GM19193 (cell line): ENCODE results near the gene CAMK1D.

ENCODE experiments used
- POLR2A ChIP-seq: IDR thresholded peaks from 4 replicates; pipeline ENCODE4 v1.6.1; 2011; ENCODE audit not compliant: insufficient read depth, insufficient read length; ENCODE audit errors: extremely low read depth

CAMK1D gene

DNA sequence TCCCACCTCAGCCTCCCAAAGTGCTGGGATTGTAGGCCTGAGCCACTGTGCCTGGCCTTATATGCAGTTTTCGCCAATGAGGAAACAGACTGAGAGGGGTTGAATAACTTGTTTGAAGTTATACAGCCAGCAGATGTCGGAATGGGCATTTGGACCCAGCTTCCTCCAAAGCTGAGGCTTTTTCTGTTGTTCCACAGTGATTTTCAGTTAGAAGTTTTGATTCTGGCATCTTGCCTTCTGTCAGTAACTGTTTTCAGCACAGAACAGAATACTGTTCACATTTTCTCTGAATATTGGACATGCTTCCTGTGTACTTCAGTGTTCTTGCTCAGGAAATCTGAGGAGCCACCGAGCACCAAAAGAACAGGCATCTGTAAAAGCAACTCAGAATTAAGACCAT lies 287.2 kb downstream of the CAMK1D start:
- TF ChIP-seq POLR2A: no peak

DNA sequence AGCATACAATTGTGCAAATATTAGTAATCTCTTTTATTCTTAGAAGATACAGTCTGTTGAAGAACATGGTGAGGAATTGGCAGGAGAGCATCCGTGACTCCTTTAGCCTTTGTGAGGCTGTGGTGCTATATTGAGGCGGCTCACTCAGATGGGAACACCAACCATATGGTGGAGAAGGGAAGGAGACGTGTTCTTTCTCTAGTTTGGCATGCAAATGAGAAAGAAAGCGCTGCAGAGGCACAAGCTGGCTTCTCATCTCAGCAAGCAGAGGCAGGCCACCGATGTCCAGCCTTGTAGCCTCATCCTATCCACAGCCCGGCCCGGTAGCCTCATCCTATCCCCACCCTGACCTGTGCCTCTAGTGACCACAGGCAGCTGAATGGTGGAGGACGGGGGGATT lies 288.3 kb downstream of the CAMK1D start:
- TF ChIP-seq POLR2A: no peak

DNA sequence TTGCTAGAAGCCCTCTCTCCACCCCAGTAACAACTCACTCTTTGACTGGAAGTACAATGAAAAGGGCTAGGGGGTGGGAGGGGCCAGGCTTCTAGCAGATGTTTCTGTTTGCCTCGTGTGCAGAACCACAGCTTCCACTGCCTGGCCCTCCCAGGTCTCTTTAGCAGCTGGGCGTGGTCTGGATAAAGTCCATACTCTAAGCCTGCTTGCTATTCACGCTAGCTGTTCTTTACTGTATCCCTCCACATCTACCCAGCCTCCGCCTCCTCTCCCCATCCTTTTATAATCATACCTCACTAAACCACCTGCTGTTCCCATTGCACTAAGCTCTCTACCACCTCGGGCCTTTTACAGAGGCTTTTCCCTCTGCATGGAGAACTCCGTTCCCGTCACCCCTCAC lies 288.8 kb downstream of the CAMK1D start:
- TF ChIP-seq POLR2A: no peak

DNA sequence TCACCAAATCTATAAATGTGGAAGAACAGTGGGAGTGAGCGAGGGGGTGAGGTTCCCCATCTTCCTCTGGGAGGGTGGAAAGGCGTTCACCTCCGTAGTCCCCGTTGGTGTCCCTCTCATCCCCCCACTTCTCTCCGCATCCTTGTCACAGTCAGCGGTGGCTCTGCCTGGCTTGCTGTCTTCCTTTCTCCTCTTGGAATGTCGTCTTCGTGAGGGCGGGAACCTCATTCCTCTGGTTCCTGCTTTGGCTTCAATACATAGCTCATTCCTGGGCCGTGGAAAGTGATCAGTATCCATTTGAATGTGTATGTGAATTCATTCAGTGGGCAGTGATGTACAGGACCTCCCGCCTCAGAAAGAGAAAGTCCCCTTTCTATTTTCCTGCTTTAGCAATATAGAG lies 289.4 kb downstream of the CAMK1D start:
- no peak for TF ChIP-seq POLR2A

DNA sequence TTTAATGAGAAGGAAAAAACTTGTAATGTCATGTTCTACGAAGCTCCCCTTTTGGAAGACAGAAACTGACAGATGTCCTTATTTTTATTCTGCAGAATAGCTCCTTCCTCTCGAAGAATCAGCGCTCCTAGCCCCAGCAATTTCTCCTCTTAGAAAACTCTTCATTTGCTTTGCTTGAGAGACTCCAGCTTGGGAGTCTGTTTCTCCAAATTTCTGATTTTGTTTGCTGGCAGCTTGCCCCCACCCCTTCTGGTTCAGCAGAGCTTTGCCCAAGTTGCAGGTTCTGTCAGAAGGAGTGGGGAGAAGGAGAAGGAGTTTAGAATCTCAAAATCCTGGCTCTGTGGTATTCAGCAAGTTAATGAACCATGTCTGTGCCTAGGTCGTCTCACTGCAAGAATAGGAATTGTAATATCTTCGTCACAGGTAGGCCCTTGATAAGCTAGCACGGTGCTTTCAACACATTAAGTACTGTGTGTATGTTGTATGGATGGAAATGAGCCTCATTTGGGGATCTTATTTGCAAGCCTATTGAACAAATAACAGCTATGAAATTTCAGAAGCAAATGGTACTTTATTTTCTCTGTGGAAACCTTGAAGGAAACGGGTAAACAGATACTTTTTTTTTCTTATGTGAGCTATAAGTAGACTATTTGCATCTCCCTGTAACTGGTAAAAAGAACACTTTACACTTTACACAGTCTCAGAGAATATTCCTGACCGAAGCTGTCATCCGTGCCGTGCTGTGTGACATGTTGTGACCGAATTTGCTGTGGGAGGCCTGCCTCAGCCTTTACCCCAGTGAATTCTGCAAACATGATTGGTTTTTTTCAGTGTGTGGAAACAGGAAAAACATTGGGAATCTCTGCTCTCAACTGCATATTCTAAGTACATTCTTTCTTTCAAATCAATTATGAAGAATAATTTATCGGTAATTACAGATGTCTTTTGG lies 290.9 kb downstream of the CAMK1D start:
- no peak for TF ChIP-seq POLR2A

DNA sequence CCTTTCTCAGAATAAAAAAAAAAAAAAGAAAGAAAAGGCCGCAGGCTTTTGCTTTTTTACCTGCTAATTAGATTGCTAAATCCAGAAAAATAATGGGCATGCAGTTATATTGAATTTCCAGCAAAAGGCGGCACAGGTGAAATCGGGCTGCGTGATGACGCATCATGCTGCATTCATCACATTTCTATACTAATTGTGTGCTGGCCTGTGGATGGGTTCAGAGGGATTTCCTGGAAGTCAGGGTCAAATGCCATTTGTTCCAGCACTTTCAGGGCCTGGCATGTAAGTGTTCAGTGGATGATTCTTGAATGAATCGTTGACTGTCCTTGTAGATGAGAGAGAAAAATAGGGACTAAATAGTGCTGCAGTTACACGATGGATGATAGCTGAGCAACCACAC lies 292.7 kb downstream of the CAMK1D start:
- no peak for TF ChIP-seq POLR2A

DNA sequence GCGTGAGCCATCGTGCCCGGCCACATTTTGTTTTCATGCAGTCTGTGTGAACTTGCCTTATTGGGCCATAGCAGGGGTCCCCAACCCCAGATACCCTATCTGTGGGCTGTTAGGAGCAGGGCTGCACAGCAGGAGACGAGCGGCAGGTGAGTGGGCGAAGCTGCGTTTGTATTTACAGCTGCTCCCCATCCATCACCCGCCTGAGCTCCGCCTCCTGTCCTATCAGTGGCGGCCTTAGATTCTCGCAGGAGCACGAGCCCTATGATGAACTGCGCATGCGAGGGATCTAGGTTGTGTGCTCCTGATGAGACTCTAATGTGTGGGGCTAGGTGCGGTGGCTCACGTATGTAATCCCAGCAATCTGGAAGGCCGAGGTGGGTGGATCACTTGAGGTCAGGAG lies 293.9 kb downstream of the CAMK1D start:
- TF ChIP-seq POLR2A: no peak

DNA sequence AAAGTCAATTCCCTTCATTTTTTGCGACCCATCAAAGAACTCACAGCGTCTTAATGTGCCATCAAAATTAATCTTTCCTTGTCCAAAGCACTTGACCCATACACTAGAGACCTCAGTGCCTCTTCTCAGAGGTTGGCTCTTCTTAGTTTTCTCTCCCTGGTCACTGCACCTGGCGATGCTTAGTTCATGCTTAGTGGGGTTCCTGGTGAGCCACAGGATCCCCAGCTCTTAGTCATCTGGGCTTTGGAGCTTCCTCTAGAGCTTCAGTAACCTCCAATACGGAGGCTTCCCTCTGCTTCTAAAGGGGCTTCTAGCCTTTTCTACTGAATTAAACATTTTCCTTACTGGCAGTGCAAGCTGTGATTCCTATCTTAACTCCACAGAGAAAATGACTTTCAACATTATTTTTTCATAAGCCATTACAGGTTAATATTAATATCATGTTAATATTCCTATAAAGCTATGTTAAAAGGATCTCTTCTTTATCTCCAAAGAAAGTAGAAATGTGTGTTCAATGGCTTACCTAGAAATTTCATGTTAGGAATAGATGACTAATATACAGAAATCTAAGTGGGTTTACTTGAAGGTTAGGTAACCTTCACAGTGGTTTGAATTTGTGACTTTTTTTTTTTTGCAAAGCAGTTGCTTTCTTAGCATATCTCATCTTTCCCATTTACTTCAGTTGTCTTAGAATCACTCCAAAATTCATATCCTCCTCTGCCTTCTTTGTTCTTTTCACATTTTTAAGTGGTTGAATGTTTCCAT lies 295.2 kb downstream of the CAMK1D start:
- TF ChIP-seq POLR2A: no peak

DNA sequence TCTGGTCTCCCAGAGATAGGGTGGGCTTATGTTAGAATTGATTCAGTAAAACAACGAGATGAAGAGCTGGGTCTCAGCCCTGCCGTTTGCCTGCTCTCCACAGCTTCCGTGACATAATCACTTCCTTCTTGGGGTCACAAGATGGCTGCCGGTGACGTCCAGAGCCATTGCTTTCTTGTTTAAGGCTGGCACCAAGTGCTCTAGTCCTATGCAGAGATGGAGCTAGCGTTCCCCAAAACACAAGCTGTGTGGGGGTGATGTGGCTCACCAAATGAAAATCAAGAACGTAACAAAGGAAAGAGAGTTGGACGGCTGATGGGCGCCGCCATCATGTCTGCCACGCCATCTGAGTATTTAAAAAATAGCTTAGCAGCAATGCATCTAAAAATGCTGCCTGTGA lies 296.1 kb downstream of the CAMK1D start:
- no peak for TF ChIP-seq POLR2A

DNA sequence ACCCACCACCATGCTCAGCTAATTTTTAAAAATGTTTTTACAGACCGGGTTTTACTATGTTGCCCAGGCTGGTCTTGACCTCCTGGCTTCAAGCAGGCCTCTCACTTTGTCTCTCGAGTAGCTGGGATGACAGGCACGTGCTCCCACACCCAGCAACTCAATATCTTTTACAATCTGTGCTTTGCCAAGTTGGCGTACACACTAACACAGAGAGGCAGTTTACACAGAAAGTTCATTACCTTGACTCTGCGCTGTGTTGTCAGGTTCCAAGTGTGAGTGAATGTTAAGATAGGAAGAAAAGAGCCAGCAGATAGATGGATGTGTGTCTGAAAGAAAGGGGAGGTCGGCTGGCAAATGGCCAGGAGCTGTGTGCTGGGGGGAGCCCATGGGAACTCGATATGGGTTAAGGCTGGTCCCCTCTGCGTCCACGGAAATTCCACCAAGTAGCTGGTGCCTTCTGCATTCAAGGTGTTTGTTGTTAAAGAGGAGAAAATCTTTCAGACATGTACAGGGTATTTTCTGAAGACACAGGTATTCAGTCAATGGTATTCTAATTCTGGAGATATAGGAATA lies 299.8 kb downstream of the CAMK1D start:
- no peak for TF ChIP-seq POLR2A

DNA sequence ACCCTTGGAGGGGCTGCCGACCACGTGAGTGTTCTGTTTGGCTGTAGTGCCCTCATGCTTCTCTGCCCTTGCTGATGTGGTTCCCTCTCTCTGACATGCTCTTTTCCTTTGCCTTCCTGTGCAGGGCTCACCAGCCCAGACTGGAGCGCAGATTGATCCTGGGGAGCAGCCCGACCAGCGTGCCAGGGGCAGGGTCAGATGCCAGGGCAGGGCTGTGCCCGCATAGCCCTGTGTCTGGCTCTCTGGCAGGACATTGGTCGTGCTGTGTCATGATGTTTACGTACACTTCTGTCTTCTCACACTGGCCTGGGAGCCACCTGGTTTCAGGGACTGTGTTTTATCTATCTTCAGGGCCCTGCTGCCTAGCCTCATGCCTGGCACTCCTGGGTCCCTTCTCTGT lies 300.8 kb downstream of the CAMK1D start:
- TF ChIP-seq POLR2A: no peak

DNA sequence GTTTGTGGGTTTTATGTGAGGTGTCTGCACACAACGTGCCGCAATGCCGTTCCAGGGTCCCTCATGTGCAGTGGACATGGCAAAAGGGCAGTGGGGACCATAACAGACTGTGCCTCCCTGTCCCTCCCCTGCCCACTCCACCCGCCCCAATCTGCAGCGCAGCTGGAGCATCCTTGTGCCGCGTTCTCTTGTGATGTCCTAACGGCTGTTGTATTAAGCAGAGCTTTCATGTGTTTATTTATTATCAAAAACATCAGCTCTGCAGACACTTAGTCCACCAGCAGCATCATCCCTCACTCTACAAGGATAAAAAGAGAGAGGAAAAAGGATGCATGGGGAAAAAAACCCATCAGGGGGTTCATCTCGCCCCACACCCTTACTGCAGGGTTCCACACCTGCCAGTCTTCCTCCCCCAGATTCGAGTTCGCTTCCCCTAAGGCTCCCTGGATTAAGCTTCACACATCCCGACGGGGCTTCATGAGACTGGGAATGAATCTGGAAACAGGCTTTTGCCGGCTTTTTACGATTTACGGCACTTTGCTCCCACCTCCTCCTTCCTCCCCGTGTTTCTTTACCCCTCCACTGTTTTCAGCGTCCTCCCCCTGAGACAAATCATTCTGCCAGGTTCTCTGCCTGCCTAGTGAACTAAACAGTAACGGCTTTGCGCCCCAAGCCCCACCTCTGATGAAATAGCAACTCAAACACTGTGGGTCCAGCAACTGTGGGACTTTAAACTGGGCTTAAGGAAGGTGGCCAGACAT lies 301.4 kb downstream of the CAMK1D start:
- TF ChIP-seq POLR2A: no peak

DNA sequence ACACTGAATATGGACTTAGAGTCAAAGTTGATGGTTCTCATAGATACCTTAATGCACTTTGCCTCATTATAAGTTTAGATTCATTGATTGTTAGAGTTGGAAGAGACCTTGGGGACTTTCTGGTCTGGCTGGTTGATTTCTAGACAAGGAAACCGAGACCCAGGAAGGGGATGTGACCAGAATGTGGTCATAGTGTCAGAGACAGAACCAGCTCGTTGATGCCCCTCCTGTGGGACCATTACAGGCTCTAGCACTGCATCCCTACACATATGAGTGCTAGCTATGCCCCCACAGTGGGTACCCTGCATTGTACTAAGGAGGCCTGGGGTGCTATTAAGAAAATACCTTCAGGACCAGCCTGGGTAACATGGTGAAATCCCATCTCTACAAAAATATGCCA lies 306.6 kb downstream of the CAMK1D start:
- no peak for TF ChIP-seq POLR2A

DNA sequence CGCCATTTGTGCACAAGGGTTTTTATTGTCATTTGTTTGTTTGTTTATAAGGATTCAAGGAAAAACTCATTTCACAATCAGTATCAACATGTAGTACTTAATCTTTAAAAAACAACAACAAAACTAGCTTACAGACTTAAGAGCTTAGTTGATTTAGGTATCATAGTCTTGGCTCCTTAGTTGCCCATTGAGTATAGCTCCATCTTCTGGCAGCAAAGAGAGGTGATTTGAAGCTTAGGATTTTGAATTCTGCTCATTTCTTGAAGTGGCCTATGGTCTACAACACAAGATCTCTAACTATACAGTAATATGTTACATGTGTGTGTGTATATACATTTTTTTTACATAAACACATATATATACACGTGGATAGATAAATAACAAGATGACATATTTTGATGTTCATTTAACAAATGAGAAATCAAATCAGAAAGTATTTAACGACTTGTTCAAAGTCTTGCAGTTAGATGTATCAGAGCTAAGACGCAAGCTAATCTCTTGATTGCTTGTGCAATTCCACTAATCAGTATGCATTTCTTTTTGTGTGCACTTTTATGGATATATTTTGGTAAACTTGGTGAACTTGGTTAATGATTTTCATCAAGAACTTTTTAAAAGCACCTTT lies 307.3 kb downstream of the CAMK1D start:
- no peak for TF ChIP-seq POLR2A
